ENCODE measurements around the gene CAPG. TPM values are rescaled to one million over a fixed set of nuclear protein-coding genes. Genes with fewer than 3 reads are reported as not detected.

Gene CAPG
- total RNA-seq, 2 experiments from 2014 or later, result 8.1 to 9.8 TPM

DNA sequence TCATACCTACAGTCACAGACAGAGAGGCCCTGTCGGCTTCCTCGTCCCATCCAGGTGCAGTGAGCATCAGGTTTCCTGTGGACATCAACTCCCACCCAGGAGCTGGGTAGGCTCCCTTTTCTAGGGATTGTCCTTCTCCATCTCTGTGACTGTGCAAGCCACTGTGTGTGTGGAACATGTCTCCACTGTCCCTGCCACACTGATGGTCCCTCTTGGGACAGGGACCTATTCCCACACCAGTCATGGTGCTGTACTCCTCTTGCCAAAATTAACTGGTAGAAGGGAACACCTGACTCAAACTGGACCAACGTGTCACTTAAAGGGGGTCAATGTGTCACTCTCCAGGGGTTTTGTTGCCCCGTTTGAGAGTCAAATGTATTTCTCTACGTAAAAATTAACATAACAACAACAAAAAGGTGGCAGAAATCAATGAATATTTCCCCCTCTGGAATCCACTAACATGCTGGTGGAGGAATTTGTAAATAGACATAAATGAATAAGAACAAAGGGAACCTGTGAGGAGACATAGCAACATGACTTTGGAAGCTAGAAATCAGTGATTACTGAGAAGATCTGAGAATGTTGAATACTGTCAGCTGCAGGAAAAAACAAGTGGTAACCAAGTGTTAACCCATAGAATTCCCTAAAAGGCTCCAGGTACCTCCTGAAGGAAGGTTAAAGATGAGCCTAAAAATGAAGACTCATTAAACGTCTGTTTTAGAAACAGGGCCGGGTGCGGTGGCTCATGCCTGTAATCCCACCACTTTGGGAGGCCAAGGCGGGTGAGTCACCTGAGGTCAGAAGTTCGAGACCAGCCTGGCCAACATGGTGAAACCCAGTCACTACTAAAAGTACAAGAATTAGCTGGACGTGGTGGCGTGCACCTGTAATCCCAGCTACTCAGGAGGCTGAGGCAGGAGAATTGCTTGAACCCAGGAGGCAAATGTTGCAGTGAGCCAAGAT lies 48.7 kb upstream of the CAPG start:
- Histone ChIP-seq H3K36me3 (ENCODE audit: insufficient read depth, low read length) (no peaks in the 10 kb centered on the region), H4K20me1 (ENCODE audit: insufficient read depth, low read length) (no peaks in the 10 kb centered on the region), H3K4me3 (ENCODE audit: low read depth, low read length, poor library complexity, severe bottlenecking) (no peak overlapping the region), H3K4me2 (ENCODE audit: low read length) (no peak overlapping the region), H3K4me1 (ENCODE audit: insufficient read depth, low read length, poor library complexity, severe bottlenecking) (no peaks in the 10 kb centered on the region), H3K9me2 (ENCODE audit: insufficient read depth, low read length) (no peaks in the 10 kb centered on the region), H3K9me3 (ENCODE audit: low read length) (no peaks in the 10 kb centered on the region), H3K79me2 (ENCODE audit: insufficient read depth, low read depth, low read length) (no peaks in the 10 kb centered on the region), H3K27ac (ENCODE audit: low read depth, low read length, poor library complexity, severe bottlenecking) (no peak overlapping the region), H2AFZ (ENCODE audit: low read length) (no peak overlapping the region)
- intact Hi-C loops (cut with micrococcal nuclease; ENCODE audit: unreplicated experiment), result no loop called here
- no peak for TF ChIP-seq CTCF (conservative IDR thresholded peaks at IDR 0.05; ENCODE audit: low read length)
- no peak for TF ChIP-seq EZH2phosphoT487 (IDR thresholded peaks at IDR 0.05; ENCODE audit: borderline replicate concordance, low read depth, low read length)
- no TSS peak for BruUV-seq (replicated peaks)
- DNase-seq (ENCODE audit: low spot score), result no peak
- ChIA-PET CTCF (ENCODE audit: unreplicated experiment) (no interaction called here), POLR2A (no interaction called here)

DNA sequence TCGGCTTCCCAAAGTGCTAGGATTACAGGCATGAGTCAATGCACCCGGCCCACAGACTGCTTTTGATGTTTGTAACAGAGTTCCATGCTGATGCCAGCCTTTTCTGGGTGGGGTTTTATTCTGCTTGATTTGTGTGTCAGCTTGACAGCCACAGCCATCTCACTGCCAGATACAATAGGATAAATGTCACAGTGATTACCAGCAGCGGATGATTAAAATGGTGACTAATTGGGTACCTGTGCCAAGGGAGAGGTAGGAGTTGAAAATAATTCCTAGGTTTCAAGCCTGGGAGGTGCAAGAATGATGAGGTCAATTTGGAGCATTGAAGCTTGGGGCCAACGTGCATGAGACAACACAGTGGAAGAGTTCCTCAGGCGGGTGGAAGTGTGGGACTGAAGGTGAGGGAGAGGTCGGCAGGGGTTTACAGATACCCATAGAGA lies 47.7 kb upstream of the CAPG start:
- Histone ChIP-seq H3K4me3 (ENCODE audit: low read depth, low read length, poor library complexity, severe bottlenecking) (no peak overlapping the region), H3K4me2 (ENCODE audit: low read length) (no peak overlapping the region)
- POLR2A ChIA-PET, result no interaction called here

More for the DNA sequence above, 47.7 kb upstream of the CAPG start:
- H3K36me3 ChIP-seq (ENCODE audit: insufficient read depth, low read length), result no peaks in the 10 kb centered on the region
- no peak overlapping the region for H3K27ac ChIP-seq (ENCODE audit: low read depth, low read length, poor library complexity, severe bottlenecking)
- H3K79me2 ChIP-seq (ENCODE audit: insufficient read depth, low read depth, low read length), result no peaks in the 10 kb centered on the region
- no peaks in the 10 kb centered on the region for H4K20me1 ChIP-seq (ENCODE audit: insufficient read depth, low read length)
- TF ChIP-seq CTCF (conservative IDR thresholded peaks at IDR 0.05; ENCODE audit: low read length) (no peak), EZH2phosphoT487 (IDR thresholded peaks at IDR 0.05; ENCODE audit: borderline replicate concordance, low read depth, low read length) (no peak)
- CTCF ChIA-PET (ENCODE audit: unreplicated experiment), result no interaction called here
- no peak overlapping the region for H2AFZ ChIP-seq (ENCODE audit: low read length)
- no peak for DNase-seq (ENCODE audit: low spot score)
- H3K4me1 ChIP-seq (ENCODE audit: insufficient read depth, low read length, poor library complexity, severe bottlenecking), result peaks cover 5% of the 10 kb centered on the region
- no peaks in the 10 kb centered on the region for H3K9me2 ChIP-seq (ENCODE audit: insufficient read depth, low read length)
- no TSS peak for BruUV-seq (replicated peaks)
- H3K9me3 ChIP-seq (ENCODE audit: low read length), result no peaks in the 10 kb centered on the region
- intact Hi-C loops (cut with micrococcal nuclease; ENCODE audit: unreplicated experiment), result no loop called here
